ENCODE measurements around the gene GOLIM4. TPM values are rescaled to one million over a fixed set of nuclear protein-coding genes. Genes with fewer than 3 reads are reported as not detected.

Gene GOLIM4
- polyA plus RNA-seq, 1 donor from 2014 or later = 3.2 TPM

- Histone ChIP-seq H3F3A (ENCODE audit: insufficient read depth, low read length, poor library complexity, severe bottlenecking) (no peaks in the 10 kb centered on the region), H4K20me1 (ENCODE audit: insufficient read depth) (no peaks in the 10 kb centered on the region), H3K4me3 (ENCODE audit: low read length) (no peak overlapping the region), H3K9ac (ENCODE audit: low read length) (no peak overlapping the region), H3K27me3 (ENCODE audit: insufficient read depth, low read depth, low read length) (no peaks in the 10 kb centered on the region), H3K4me2 (ENCODE audit: low read length) (no peak overlapping the region), H3K27ac (ENCODE audit: low read length) (no peak overlapping the region), H3K79me2 (replicated peaks; ENCODE audit: insufficient read depth, low read length) (no peaks in the 10 kb centered on the region), H3K36me3 (ENCODE audit: insufficient read depth, low read length) (no peaks in the 10 kb centered on the region), H3K9me2 (ENCODE audit: insufficient read depth, low read length) (no peaks in the 10 kb centered on the region), H3K9me3 (ENCODE audit: low read length) (no peaks in the 10 kb centered on the region), H2AFZ (ENCODE audit: low read depth, low read length) (no peak overlapping the region)
- TF ChIP-seq TAF1 (IDR thresholded peaks at IDR 0.05; ENCODE audit: low read depth) = no peak
- TF ChIP-seq EP300 (conservative IDR thresholded peaks at IDR 0.05; ENCODE audit: poor library complexity, severe bottlenecking) = no peak
- TF ChIP-seq REST (IDR thresholded peaks at IDR 0.05; ENCODE audit: borderline replicate concordance) = no peak
- TF ChIP-seq RAD21 (conservative IDR thresholded peaks at IDR 0.05) = no peak
- TF ChIP-seq EZH2 (IDR thresholded peaks at IDR 0.05; ENCODE audit: borderline replicate concordance, insufficient read depth, low read length, poor library complexity, severe bottlenecking) = no peak
- TF ChIP-seq POLR2AphosphoS5 (IDR thresholded peaks at IDR 0.05) = no peak
- no peak for TF ChIP-seq SMC3 (conservative IDR thresholded peaks at IDR 0.05; ENCODE audit: poor library complexity)
- no peak for TF ChIP-seq CTCF (IDR thresholded peaks at IDR 0.05; ENCODE audit: poor library complexity, severe bottlenecking)
- no peak for TF ChIP-seq MXI1 (conservative IDR thresholded peaks at IDR 0.05; ENCODE audit: poor library complexity, severe bottlenecking)
Measured at GRCh38 chr3:168054447-168054846, 41.3 kb downstream of the GOLIM4 start.

GRCh38 chr3:168053115-168053514 is 42.6 kb downstream of the GOLIM4 start:
- H2AFZ ChIP-seq (ENCODE audit: low read depth, low read length) = no peak overlapping the region
- H3K9me2 ChIP-seq (ENCODE audit: insufficient read depth, low read length) = no peaks in the 10 kb centered on the region
- H3K9ac ChIP-seq (ENCODE audit: low read length) = no peak overlapping the region
- TF ChIP-seq SMC3 (conservative IDR thresholded peaks at IDR 0.05; ENCODE audit: poor library complexity) (no peak), CTCF (IDR thresholded peaks at IDR 0.05; ENCODE audit: poor library complexity, severe bottlenecking) (no peak)
- H3K27me3 ChIP-seq (ENCODE audit: insufficient read depth, low read depth, low read length) = no peaks in the 10 kb centered on the region
- no peaks in the 10 kb centered on the region for H3K9me3 ChIP-seq (ENCODE audit: low read length)
- no peak overlapping the region for H3K4me2 ChIP-seq (ENCODE audit: low read length)
- no peaks in the 10 kb centered on the region for H3K36me3 ChIP-seq (ENCODE audit: insufficient read depth, low read length)
- no peaks in the 10 kb centered on the region for H3F3A ChIP-seq (ENCODE audit: insufficient read depth, low read length, poor library complexity, severe bottlenecking)
- no peak overlapping the region for H3K4me3 ChIP-seq (ENCODE audit: low read length)
- no peaks in the 10 kb centered on the region for H4K20me1 ChIP-seq (ENCODE audit: insufficient read depth)
- no peaks in the 10 kb centered on the region for H3K79me2 ChIP-seq (replicated peaks; ENCODE audit: insufficient read depth, low read length)
- no peak overlapping the region for H3K27ac ChIP-seq (ENCODE audit: low read length)

Measured in neural cell (in vitro differentiated cells).